Vagina (tissue), 2 donors: ENCODE results near the gene OR4D6.

Source experiments
- CTCF ChIP-seq, 3 experiments: fragments of 450-650 bp in 2 of 3; fragments of 200-600 bp in 1 of 3; sonication (generic) in 1 of 3; IDR thresholded peaks; one replicate each; pipeline ENCODE4 v1.5.1; 2017 to 2019; ENCODE audit warnings: antibody characterized with exemption in 3 of 3, mild to moderate bottlenecking in 2 of 3, moderate library complexity in 2 of 3
- POLR2AphosphoS5 ChIP-seq, 2 donors: sonication (generic); formaldehyde crosslinking; IDR thresholded peaks; one replicate each; pipeline ENCODE4 v1.9.0; 2017; ENCODE audit warnings: antibody characterized with exemption in 2 of 2, mild to moderate bottlenecking in 2 of 2, low read depth in 1 of 2; ENCODE audit not compliant: insufficient read depth in 1 of 2

- TF ChIP-seq CTCF (IDR thresholded peaks at IDR 0.05) (no peak), POLR2AphosphoS5 (IDR thresholded peaks at IDR 0.05; ENCODE audit: insufficient read depth in 1 of 2, low read depth in 1 of 2) (no peak)
Observed at GRCh38 chr11:59456661-59457060, at the start of gene OR4D6.
